Esophagus muscularis mucosa (tissue), 4 donors: ENCODE results near the gene ADAMTS20.

Experiments
- CTCF ChIP-seq, 3 experiments: fragments of 200-600 bp in 2 of 3; fragments of 450-650 bp in 1 of 3; sonication (generic) in 2 of 3; IDR thresholded peaks; one replicate each; pipeline ENCODE4 v1.5.1; 2017 to 2019; ENCODE audit warnings: antibody characterized with exemption in 3 of 3, mild to moderate bottlenecking in 2 of 3, moderate library complexity in 1 of 3
- EP300 ChIP-seq: sonication (generic); formaldehyde crosslinking; IDR thresholded peaks from one replicate; pipeline ENCODE4 v1.6.1; 2017; ENCODE audit warnings: antibody characterized with exemption
- POLR2AphosphoS5 ChIP-seq, 2 donors: sonication (generic); formaldehyde crosslinking; IDR thresholded peaks; one replicate each; pipeline ENCODE4 v1.6.1; 2017; ENCODE audit warnings: antibody characterized with exemption in 2 of 2

- no peak for TF ChIP-seq CTCF (IDR thresholded peaks at IDR 0.05)
- no peak for TF ChIP-seq POLR2AphosphoS5 (IDR thresholded peaks at IDR 0.05)
- TF ChIP-seq EP300, result no peak
Observed at GRCh38 chr12:43556057-43556456, 4.1 kb upstream of the ADAMTS20 start.
